ENCODE measurements around the gene TSPAN33.
"Not testable (repeated sequence)": the region's sequence is repeated elsewhere in the genome, so short reads cannot be mapped to it uniquely, and the experiment has no call there.

TSPAN33 gene

DNA sequence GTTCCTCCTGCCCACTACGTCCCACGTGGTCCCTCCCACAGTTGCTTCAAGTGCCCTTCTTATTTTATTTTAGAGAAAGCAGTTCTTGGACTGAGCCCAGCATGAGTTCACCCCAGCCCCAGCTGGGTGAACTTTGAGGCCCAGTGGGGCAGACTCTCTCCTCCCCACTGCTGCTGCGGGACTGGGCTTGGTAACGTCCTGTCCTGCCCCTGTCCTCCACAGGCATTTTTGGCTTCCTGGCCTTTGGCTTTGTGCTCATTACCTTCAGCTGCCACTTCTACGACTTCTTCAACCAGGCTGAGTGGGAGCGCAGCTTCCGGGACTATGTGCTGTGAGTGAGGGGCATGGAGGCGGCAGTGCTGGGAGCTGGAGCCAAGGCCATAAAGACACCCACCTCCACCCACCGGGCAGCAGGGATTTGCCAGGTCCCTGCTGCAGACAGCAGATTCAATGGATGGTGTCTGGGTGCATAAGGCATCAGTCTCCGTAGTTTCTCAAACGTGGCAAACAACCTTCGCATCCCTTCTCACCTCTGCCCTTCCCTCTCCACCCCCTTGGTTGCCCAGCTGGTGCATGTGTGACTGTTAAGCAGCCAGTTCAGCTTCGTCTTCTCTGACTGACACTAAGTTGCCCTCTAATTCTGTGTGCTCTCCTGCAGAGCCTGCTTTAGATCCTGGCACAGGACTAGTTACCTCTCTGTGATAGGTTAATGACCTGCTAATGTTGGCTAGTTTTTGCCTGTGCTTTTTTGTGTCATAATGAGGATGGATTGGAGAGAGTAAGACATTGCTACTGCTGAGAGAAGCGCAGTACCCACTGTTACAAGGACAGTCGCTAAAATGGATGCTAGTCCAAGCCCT is 64.8 kb downstream of the TSPAN33 start:
- no peak for DNase-seq (ENCODE audit: low spot score)

DNA sequence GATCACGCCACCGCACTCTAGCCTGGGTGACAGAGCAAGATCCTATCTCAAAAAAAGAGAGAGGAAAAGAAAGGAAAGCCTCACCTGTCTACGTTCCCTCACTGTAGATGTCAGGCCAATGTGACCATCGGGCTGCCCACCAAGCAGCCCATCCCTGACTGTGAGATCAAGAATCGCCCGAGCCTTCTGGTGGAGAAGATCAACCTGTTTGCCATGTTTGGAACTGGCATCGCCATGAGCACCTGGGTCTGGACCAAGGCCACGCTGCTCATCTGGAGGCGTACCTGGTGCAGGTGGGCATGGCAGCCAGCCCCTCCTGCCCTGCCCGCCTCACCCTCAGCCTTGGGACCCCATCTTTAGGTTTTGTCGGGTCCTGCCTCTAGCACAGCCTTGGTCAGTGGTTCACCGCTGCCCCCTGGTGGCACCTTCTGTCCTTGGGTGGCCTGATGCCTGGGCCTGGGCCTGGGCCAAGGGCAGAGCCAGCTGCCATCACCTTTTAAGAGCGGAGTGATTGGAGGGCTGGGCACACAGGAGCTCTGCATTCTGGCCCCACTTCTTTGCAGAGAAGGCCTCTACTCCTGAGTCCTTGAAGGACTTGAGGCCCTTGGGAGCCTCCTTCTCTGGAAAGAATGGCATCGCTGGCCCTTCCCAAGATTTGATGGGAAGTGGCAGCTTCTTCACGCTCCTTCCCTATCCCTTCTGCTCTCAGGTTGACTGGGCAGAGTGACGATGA is 65.9 kb downstream of the TSPAN33 start:
- peak; percentile 84 for DNase-seq (ENCODE audit: low spot score)

DNA sequence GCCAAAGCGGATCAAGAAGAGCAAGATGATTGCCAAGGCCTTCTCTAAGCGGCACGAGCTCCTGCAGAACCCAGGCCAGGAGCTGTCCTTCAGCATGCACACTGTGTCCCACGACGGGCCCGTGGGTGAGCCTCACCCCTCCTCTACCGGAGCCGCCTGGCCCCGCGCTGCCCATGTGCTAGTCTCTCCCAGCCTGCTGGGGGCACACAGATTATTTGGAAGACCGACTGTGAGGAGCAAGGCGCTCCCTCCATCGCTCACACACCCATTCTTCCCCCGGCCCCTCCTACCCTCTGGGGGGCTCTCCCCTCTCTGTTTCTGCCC is 66.4 kb downstream of the TSPAN33 start:
- no peak for DNase-seq (ENCODE audit: low spot score)

DNA sequence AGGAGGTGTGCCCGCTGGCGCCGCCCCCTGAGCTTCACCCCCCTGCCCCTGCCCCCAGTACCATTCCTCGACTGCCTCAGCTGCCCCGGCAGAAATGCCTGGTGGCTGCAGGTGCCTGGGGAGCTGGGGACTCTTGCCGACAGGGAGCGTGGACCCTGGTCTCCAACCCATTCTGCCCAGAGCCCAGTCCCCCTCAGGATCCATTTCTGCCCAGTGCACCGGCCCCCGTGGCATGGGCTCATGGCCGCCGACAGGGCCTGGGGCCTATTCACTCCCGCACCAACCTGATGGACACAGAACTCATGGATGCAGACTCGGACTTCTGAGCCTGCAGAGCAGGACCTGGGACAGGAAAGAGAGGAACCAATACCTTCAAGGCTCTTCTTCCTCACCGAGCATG is 67.6 kb downstream of the TSPAN33 start:
- DNase-seq (ENCODE audit: low spot score): no peak

DNA sequence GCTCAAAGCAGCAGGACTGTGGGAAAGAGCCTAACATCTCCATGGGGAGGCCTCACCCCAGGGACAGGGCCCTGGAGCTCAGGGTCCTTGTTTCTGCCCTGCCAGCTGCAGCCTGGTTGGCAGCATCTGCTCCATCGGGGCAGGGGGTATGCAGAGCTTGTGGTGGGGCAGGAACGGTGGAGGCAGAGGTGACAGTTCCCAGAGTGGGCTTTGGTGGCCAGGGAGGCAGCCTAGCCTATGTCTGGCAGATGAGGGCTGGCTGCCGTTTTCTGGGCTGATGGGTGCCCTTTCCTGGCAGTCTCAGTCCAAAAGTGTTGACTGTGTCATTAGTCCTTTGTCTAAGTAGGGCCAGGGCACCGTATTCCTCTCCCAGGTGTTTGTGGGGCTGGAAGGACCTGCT is 68.1 kb downstream of the TSPAN33 start:
- no peak for DNase-seq (ENCODE audit: low spot score)

DNA sequence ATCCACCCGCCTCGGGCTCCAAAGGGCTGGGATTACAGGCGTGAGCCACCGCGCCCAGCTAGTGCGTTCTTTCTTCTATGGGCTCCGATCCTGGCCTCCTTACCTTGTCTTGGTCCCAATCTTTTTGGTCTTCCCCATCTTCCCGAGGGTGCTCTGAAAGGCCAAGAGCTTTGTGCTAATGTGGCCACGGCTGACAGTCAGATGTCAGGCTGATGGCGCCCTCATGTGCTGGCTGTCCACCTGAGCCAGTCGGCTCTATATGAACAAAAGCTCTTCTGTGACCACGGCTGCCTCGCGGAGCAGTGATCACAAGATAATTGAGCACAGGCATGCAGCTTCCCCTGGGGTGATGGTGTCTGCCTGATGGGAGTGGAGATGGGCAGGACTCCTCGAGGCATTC is 69.3 kb downstream of the TSPAN33 start:
- DNase-seq (ENCODE audit: low spot score): peak; percentile 82

DNA sequence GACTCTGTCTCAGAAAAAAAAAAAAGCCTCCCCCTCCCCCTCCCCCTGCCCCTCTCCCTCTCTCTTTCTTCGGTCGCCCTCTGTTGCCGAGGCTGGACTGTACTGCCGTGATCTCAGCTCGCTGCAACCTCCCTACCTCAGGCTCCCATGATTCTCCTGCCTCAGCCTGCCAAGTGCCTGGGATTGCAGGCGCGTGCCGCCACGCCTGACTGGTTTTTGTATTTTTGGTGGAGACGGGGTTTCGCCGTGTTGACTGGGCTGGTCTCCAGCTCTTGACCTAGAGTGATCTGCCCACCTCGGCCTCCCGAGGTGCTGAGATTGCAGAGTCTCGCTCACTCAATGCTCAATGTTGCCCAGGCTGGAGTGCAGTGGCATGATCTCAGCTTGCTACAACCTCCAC is 71.2 kb downstream of the TSPAN33 start:
- not testable (repeated sequence) for DNase-seq (ENCODE audit: low spot score)

DNA sequence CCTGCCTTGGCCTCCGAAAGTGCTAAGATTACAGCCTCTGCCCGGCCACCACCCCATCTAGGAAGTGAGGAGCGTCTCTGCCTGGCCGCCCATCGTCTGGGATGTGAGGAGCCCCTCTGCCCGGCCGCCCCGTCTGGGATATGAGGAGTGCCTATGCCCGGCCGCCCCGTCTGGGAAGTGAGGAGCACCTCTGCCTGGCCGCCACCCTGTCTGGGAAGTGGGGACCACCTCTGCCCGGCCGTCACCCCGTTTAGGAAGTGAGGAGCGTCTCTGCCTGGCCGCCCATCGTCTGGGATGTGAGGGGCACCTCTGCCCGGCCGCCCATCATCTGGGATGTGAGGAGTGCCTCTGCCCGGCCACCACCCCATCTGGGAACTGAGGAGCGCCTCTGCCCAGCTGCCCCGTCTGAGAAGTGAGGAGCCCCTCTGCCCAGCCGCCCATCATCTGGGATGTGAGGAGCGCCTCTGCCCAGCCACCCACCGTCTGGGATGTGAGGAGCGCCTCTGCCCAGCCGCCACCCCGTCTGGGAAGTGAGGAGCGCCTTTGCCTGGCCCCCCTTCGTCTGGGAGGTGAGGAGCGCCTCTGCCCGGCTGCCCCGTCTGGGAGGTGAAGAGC is 71.7 kb downstream of the TSPAN33 start:
- DNase-seq (ENCODE audit: low spot score): not testable (repeated sequence)

DNA sequence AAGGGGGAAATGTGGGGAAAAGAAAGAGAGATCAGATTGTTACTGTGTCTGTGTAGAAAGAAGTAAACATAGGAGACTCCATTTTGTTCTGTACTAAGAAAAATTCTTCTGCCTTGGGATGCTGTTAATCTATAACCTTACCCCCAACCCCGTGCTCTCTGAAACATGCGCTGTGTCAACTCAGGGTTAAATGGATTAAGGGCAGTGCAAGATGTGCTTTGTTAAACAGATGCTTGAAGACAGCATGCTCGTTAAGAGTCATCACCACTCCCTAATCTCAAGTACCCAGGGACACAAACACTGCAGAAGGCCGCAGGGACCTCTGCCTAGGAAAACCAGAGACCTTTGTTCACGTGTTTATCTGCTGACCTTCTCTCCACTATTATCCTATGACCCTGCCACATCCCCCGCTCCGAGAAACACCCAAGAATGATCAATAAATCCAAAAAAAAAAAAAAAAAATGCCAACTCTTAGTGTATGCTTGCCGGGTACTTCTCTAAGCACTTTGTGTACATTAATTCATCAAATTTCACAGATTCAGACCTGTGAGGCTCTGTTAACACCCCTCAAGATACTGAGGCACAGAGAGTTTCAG is 72.4 kb downstream of the TSPAN33 start:
- not testable (repeated sequence) for DNase-seq (ENCODE audit: low spot score)

DNA sequence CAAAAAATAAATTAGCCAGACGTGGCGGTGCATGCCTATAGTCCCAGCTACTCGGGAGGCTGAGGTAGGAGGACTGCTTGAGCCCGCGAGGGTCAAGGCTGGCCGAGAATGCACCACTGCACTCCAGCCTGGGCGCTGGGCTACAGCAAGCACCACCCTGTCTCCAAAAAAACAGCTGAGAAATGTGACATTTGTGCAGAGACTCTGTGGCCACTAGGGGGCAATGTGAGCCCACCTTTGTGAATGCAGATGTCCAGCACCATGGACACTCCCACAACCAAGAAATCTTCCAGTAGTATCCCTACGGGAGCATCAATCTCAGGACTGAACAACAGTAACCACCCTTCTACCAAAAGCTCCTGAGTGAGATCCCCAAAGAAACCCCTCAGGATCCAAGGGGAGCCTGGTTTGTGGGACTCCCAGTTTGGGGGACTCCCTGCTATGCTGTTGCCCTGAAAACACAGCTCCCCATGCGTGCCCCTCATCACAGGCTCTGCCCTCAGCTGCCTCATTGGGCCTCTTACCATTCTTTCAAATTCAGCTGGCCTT is 74.1 kb downstream of the TSPAN33 start:
- peak; percentile 89 for DNase-seq (ENCODE audit: low spot score)

DNA sequence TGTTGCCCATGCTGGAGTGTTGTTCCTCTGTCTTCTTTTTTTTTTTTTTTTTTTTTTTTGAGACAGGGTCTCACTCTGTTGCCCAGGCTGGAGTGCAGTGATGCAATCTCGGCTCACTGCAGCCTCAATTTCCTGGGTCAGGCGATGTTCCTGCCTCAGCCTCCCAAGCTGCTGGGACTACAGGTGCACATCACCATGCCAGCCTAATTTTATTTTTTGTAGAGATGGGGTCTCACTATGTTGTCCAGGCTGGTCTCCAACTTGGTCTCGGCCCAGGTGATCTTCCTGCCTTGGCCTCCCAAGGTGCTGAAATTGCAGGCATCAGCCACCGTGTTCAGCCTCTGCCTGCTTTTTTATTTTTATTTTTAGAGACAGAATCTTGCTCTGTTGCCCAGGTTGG is 74.7 kb downstream of the TSPAN33 start:
- not testable (repeated sequence) for DNase-seq (ENCODE audit: low spot score)

All from HuH-7 (cell line).